Activated T-helper 17 cell treated with anti-CD3 and anti-CD28 coated beads, Interleukin-2, amount 50 U/mL, for 72 hours (primary cell): ENCODE measurements around the gene TMEM44. TPM values are rescaled to one million over a fixed set of nuclear protein-coding genes. Genes with fewer than 3 reads are reported as not detected.

Source experiments
- ATAC-seq: fragments of 150-1000 bp; cut with Tn5 transposase; replicated peaks from 2 replicates; pipeline ENCODE4 v1.10.0; 2021; ENCODE audit warnings: mild to moderate bottlenecking, moderate library complexity
- H3K27ac Mint-ChIP-seq: one replicate; pipeline ENCODE4 v1.8.0; 2022; ENCODE audit warnings: mixed read lengths
- H3K27me3 Mint-ChIP-seq: one replicate; pipeline ENCODE4 v1.8.0; 2022; ENCODE audit warnings: mixed read lengths
- H3K36me3 Mint-ChIP-seq: one replicate; pipeline ENCODE4 v1.8.0; 2022; ENCODE audit warnings: low read depth, mild to moderate bottlenecking, mixed read lengths
- H3K4me1 Mint-ChIP-seq: one replicate; pipeline ENCODE4 v1.8.0; 2022; ENCODE audit warnings: mixed read lengths
- H3K4me3 Mint-ChIP-seq: one replicate; pipeline ENCODE4 v1.8.0; 2022; ENCODE audit warnings: mild to moderate bottlenecking, mixed read lengths
- H3K9me3 Mint-ChIP-seq: one replicate; pipeline ENCODE4 v1.8.0; 2022; ENCODE audit warnings: mixed read lengths
- total RNA-seq, 2 donors: library from RNA; stranded (reverse); gene quantifications; one replicate each; pipeline ENCODE4 v1.2.3, GENCODE V29; 2022

TMEM44 gene
- total RNA-seq, 2 donors from 2014 or later, result 6.6 to 11.1 TPM

GRCh38 chr3:194587438-194587931 is 45.7 kb downstream of the TMEM44 start:
- no peak for ATAC-seq
- Mint-ChIP-seq H3K27me3 (no peaks in the 10 kb centered on the region), H3K36me3 (peaks cover 20% of the 10 kb centered on the region), H3K4me3 (peak overlapping the region; percentile 45), H3K9me3 (no peaks in the 10 kb centered on the region), H3K4me1 (peaks cover 33% of the 10 kb centered on the region), H3K27ac (peak overlapping the region; percentile 99)

- peak overlapping the region; percentile 45 for H3K4me3 Mint-ChIP-seq
- peaks cover 20% of the 10 kb centered on the region for H3K36me3 Mint-ChIP-seq
- peaks cover 33% of the 10 kb centered on the region for H3K4me1 Mint-ChIP-seq
- H3K9me3 Mint-ChIP-seq, result no peaks in the 10 kb centered on the region
- ATAC-seq, result peak; percentile 65
- peak overlapping the region; percentile 99 for H3K27ac Mint-ChIP-seq
- no peaks in the 10 kb centered on the region for H3K27me3 Mint-ChIP-seq
Measured at GRCh38 chr3:194586836-194587235, 46.4 kb downstream of the TMEM44 start.

DNA sequence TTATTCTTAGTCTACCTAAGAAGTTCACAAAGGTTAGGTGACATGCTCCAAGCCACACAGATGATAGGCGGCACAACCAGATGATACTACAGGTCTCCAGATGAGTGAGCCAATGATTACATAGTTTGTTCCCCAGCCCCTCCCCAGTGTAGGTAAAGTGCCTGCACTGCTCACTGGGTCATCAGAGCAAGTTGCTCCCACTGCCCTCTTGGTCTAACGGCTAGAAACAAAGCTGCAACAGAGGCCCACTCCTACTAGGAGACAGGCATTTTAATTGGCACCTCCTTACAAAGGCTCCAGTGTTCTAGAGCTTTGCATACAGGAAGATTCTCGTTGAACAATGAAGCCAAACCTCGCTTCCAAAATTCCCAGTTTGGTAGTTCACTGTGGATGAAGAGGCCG is 47.3 kb downstream of the TMEM44 start:
- Mint-ChIP-seq H3K27me3 (no peaks in the 10 kb centered on the region), H3K4me1 (peaks cover 33% of the 10 kb centered on the region), H3K4me3 (peak overlapping the region; percentile 98), H3K9me3 (no peaks in the 10 kb centered on the region), H3K36me3 (peaks cover 20% of the 10 kb centered on the region), H3K27ac (peak overlapping the region; percentile 99)
- ATAC-seq, result no peak

- H3K4me1 Mint-ChIP-seq, result peaks cover 33% of the 10 kb centered on the region
- ATAC-seq, result peak; percentile 55
- H3K36me3 Mint-ChIP-seq, result peaks cover 20% of the 10 kb centered on the region
- H3K27me3 Mint-ChIP-seq, result no peaks in the 10 kb centered on the region
- H3K27ac Mint-ChIP-seq, result peak overlapping the region; percentile 99
- no peaks in the 10 kb centered on the region for H3K9me3 Mint-ChIP-seq
- H3K4me3 Mint-ChIP-seq, result peak overlapping the region; percentile 98
Measured at GRCh38 chr3:194584866-194585265, 48.4 kb downstream of the TMEM44 start.

- H3K4me3 Mint-ChIP-seq, result peak overlapping the region; percentile 98
- H3K27me3 Mint-ChIP-seq, result no peaks in the 10 kb centered on the region
- H3K27ac Mint-ChIP-seq, result peak overlapping the region; percentile 99
- peak; percentile 0 for ATAC-seq
- H3K4me1 Mint-ChIP-seq, result peaks cover 33% of the 10 kb centered on the region
- H3K9me3 Mint-ChIP-seq, result no peaks in the 10 kb centered on the region
- peaks cover 20% of the 10 kb centered on the region for H3K36me3 Mint-ChIP-seq
Measured at GRCh38 chr3:194584320-194584776, 48.9 kb downstream of the TMEM44 start.

DNA sequence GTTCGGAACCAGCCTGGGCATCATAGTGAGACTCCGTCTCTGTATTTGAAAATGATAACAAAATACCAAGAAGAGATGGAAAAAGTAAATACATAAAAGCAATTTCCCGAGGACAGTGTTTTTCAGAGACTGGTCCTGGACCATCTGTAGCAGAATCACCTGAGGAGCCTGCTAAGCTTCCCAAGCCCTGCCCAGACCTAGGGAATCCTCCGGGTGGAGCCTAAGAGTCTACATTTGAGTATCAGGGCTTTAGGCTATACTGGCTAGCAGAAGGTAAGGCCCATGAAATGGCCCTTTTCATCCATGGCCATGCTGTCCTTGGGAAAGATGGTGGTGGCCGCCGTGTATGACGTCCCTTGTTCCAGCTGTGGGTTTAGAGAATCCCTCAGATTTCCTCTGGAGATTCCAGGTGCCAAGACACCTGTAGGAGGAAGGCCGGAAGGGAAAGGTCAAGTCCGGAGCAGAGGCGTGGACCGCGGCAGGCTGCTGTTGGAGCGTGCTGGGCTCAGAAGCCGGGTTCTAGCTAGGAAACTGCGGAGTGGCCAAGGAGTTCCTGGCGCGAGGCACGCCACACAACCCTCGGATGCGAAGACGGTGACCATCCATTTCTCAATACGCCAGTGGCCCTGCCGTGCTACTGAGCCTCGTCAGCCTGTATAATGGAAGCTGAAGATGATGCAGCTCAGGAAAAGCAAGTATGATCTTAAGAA is 50.9 kb downstream of the TMEM44 start:
- Mint-ChIP-seq H3K36me3 (peaks cover 20% of the 10 kb centered on the region), H3K4me3 (peak overlapping the region; percentile 41), H3K27me3 (peaks cover 3% of the 10 kb centered on the region), H3K27ac (no peak overlapping the region), H3K4me1 (peaks cover 37% of the 10 kb centered on the region), H3K9me3 (no peaks in the 10 kb centered on the region)
- ATAC-seq, result no peak

GRCh38 chr3:194579091-194579606 is 54.1 kb downstream of the TMEM44 start:
- ATAC-seq, result no peak
- peaks cover 3% of the 10 kb centered on the region for H3K27me3 Mint-ChIP-seq
- H3K9me3 Mint-ChIP-seq, result no peaks in the 10 kb centered on the region
- peaks cover 11% of the 10 kb centered on the region for H3K4me1 Mint-ChIP-seq
- no peak overlapping the region for H3K4me3 Mint-ChIP-seq
- peaks cover 4% of the 10 kb centered on the region for H3K36me3 Mint-ChIP-seq
- H3K27ac Mint-ChIP-seq, result no peak overlapping the region

DNA sequence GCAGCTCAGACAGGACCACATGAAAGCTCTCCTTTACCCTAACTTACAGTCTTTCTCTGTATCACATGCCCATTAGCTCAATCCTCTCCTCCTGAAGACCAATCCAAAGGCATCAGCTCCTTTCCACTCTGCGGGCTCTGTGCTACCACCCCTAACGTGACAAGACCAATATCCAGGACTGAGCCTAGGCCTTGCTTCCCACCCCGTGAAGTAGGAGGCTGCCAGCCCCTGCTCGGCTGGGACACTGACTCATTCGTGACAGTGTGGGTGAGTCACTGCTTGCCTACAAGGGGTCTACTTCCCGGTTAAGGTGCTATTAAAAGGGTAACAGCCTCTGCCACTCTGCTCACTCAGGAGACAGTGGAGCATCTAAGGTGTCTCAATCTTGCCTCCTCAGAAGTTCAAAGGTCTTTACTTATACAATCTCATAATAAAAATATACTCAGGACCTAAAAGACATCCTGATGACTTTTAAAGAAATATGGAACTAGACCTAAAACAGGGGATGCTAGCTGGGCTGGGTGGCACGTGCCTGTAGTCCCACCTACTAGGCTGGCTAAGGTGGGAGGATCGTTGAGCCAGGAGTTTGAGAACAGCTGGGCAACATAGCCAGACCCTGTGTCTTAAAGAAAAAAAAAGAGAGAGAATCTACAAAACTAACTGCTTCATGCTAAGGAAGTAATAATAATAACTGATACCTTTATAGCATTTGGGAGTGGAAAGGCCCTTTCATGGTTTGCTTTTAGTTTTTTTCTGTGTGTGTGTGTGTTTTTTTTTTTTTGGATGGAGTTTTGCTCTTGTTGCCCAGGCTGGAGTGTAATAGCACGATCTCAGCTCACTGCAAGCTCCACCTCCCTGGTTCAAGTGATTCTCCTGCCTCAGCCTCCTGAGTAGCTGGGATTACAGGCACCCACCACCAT is 55.0 kb downstream of the TMEM44 start:
- Mint-ChIP-seq H3K4me3 (peak overlapping the region; percentile 21), H3K9me3 (no peaks in the 10 kb centered on the region)
- peak; percentile 76 for ATAC-seq

DNA sequence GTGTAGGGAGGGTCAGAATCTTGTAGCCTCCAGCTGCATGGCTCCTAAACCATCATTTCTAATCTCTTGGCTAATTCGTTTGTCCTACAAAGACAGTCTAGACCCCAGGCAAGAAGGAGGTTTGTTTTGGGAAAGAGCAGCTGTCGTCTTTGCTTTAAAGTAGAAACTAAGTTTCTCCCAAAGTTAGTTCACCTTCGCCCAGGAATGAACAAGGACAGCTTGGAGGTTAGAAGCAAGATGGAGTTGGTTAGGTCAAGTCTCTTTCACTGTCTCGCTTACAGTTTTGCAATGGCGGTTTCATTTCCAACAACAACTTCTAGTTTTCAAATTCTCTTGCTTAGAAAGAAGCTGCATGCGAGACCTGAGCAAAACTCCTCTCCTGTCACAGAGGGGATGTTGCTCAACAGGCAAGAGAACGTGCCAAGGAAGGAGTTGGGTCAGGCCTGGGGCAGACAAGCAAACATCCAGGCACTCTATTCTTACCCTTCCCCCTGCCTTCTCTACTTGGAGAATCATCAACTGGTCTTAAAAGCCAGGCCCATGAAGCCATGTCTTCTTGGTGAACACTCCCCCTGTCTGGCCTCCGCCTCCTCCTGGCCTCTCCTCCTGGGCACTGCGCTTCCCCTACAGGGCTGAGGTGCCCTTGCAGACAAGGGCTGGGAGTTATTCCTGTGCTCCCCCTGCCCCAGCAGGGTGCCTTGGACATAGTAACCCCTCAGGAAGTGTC is 57.6 kb downstream of the TMEM44 start:
- Mint-ChIP-seq H3K36me3 (no peaks in the 10 kb centered on the region), H3K27me3 (peaks cover 23% of the 10 kb centered on the region), H3K4me3 (no peak overlapping the region), H3K4me1 (peaks cover 22% of the 10 kb centered on the region), H3K9me3 (no peaks in the 10 kb centered on the region), H3K27ac (no peak overlapping the region)
- ATAC-seq, result no peak

More for the DNA sequence above, 55.0 kb downstream of the TMEM44 start:
- peaks cover 15% of the 10 kb centered on the region for H3K4me1 Mint-ChIP-seq
- no peaks in the 10 kb centered on the region for H3K36me3 Mint-ChIP-seq
- H3K27ac Mint-ChIP-seq, result peak overlapping the region; percentile 88
- peaks cover 7% of the 10 kb centered on the region for H3K27me3 Mint-ChIP-seq

DNA sequence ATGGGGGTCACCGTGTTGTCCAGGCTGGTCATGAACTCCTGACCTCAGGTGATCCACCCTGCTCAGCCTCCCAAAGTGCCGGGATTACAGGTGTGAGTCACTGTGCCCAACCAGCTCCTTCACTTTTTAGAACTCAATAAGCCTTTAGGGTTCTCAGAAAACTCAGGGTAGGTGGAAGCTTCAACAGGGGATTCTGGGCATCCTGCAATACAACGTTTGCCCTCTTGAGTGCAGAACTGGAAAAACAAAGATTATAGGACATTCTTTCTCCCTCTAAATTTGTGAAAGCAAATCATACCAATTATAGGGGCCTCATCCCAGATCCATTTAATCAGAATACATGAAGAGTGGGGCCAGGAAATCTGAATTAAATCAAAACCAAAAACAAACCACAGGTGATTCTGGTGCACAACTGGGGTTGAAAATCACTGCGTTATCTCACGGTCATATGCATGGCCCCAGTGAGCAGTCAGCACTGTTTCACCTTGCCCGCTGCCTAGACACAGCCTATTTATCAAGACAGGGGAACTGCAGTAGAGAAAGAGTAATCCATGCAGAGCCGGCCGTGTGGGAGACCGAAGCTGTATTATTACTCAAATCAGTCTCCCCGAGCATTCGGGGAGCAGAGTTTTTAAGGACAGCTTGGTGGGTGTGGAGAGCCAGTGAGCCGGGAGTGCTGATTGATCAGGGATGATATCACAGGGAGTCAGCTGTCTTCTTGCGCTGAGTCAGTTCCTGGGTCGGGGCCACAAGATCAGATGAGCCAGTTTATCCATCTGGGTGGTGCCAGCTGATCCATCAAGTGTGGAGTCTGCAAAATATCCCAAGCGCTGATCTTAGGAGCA is 58.4 kb downstream of the TMEM44 start:
- H3K9me3 Mint-ChIP-seq, result no peaks in the 10 kb centered on the region
- H3K36me3 Mint-ChIP-seq, result no peaks in the 10 kb centered on the region
- H3K4me1 Mint-ChIP-seq, result peaks cover 22% of the 10 kb centered on the region
- ATAC-seq, result no peak
- no peak overlapping the region for H3K4me3 Mint-ChIP-seq
- peaks cover 23% of the 10 kb centered on the region for H3K27me3 Mint-ChIP-seq
- H3K27ac Mint-ChIP-seq, result no peak overlapping the region

DNA sequence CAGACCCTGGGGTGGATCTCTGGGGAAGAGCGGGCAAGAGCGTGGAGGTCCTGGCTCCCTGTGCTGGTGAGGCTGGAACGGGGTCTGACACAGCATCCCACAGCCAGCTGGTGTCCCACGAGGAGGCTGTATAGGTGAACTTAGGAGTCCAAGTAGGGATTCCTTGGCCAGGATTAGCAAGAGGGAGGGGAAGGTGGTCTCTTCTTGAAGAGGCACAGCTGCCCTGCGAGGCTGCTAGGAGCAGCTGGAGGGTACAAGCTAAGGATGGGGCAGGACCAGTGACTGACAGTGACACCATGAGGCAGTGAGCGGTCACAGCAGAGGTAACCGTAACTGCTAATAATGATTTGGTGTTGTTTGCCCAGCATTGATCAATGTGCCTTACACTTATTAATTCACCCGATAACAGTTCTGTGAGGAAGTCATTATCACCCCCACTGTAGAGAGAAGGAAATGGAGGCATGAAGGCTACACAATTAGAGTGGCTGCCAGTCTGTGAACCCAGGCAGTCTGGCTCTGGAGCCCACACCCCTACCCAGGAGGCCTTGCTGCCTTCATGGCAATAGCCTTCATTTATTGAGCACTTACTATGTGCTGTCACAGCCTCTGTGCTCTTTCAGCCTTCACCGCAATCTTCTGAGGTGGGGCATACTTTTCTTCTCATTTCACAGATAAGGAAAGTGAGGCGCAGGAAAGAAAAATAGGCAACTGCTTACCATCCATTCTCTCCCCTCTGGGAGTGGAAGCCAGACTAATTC is 59.4 kb downstream of the TMEM44 start:
- Mint-ChIP-seq H3K4me1 (peaks cover 22% of the 10 kb centered on the region), H3K4me3 (peak overlapping the region; percentile 16), H3K9me3 (no peaks in the 10 kb centered on the region), H3K27me3 (peaks cover 23% of the 10 kb centered on the region), H3K36me3 (no peaks in the 10 kb centered on the region), H3K27ac (peak overlapping the region; percentile 74)
- ATAC-seq, result peak; percentile 87

GRCh38 chr3:194572944-194573491 is 60.2 kb downstream of the TMEM44 start:
- no peaks in the 10 kb centered on the region for H3K36me3 Mint-ChIP-seq
- peaks cover 23% of the 10 kb centered on the region for H3K27me3 Mint-ChIP-seq
- H3K4me1 Mint-ChIP-seq, result peaks cover 18% of the 10 kb centered on the region
- H3K9me3 Mint-ChIP-seq, result no peaks in the 10 kb centered on the region
- H3K27ac Mint-ChIP-seq, result peak overlapping the region; percentile 74
- ATAC-seq, result peak; percentile 45
- peak overlapping the region; percentile 16 for H3K4me3 Mint-ChIP-seq
